GM12878 (cell line): Measurements from ENCODE around the gene DIP2C. TPM values are rescaled to one million over a fixed set of nuclear protein-coding genes. Genes with fewer than 3 reads are reported as not detected.

Source experiments
- ATAC-seq: fragments of 200-7000 bp; cut with Tn5 transposase; 3 replicates; pipeline ENCODE4 v1.9.1; 2020; ENCODE audit warnings: mild to moderate bottlenecking, moderate library complexity
- BruUV-seq: library from RNA; stranded (reverse); fragments of 400-500 nt; replicated peaks from 2 replicates; lab custom pipeline; 2021; lab: Mats Ljungman, UMichigan
- CTCF ChIA-PET: fragments of 300-600 bp; sonication (Branson Sonifier 250); formaldehyde crosslinking; extraction: SDS; loops from one replicate; lab custom pipeline; 2021; ENCODE audit warnings: inconsistent platforms; lab: Yijun Ruan, JAX
- POLR2A ChIA-PET: fragments of 350-600 bp; formaldehyde crosslinking; extraction: SDS; loops from one replicate; lab custom pipeline; 2021; ENCODE audit warnings: inconsistent platforms; lab: Charles Lee
- RAD21 ChIA-PET: fragments of 300-600 bp; sonication (Branson Sonifier 250); formaldehyde crosslinking; loops from one replicate; lab custom pipeline; 2023; ENCODE audit warnings: antibody characterized with exemption; ENCODE audit not compliant: unreplicated experiment; lab: Charles Lee
- SMC1A ChIA-PET: fragments of 300-600 bp; sonication (Branson Sonifier 250); formaldehyde crosslinking; loops from one replicate; lab custom pipeline; 2023; ENCODE audit not compliant: unreplicated experiment, uncharacterized antibody; lab: Charles Lee
- DNase-seq: peaks from one replicate; pipeline ENCODE4 v3.0.0-alpha.2; 2011; ENCODE audit warnings: low read depth, low spot score
- FAIRE-seq: peaks from 3 replicates; lab custom pipeline; 2011; peaks lifted over from hg19 to GRCh38; lab: Jason Lieb, UNC
- H2AFZ ChIP-seq: 2 replicates; pipeline ENCODE4 v1.6.0; 2011; ENCODE audit warnings: low read depth, low read length, control low read depth; ENCODE audit not compliant: control insufficient read depth
- H3K27ac ChIP-seq: 2 replicates; pipeline ENCODE4 v1.5.1; 2011; ENCODE audit warnings: control low read depth; ENCODE audit not compliant: control insufficient read depth, insufficient read depth
- H3K27me3 ChIP-seq, 2 experiments: replicated peaks in 1 of 2; 2 replicates each; pipeline versions ENCODE4 v1.6.0 to v1.6.1; 2011; ENCODE audit warnings: low read length in 1 of 2; ENCODE audit not compliant: control insufficient read depth in 2 of 2, insufficient read depth in 2 of 2
- H3K36me3 ChIP-seq, 2 experiments: 2 replicates each; pipeline ENCODE4 v1.5.1; 2011; ENCODE audit warnings: low read length in 1 of 2; ENCODE audit not compliant: control insufficient read depth in 2 of 2, insufficient read depth in 2 of 2
- H3K4me1 ChIP-seq: 2 replicates; pipeline ENCODE4 v1.6.1; 2011; ENCODE audit warnings: mild to moderate bottlenecking, low read length, moderate library complexity, mixed read lengths; ENCODE audit not compliant: control insufficient read depth, insufficient read depth
- H3K4me2 ChIP-seq: 2 replicates; pipeline ENCODE4 v1.6.0; 2011; ENCODE audit warnings: control low read depth; ENCODE audit not compliant: control insufficient read depth, insufficient read depth
- H3K4me3 ChIP-seq: fragments of 200-600 bp; sonication (generic); 2 replicates; pipeline ENCODE4 v1.5.1; 2016
- H3K79me2 ChIP-seq: 2 replicates; pipeline ENCODE4 v1.6.0; 2011; ENCODE audit warnings: low read length; ENCODE audit not compliant: control insufficient read depth, insufficient read depth
- H3K9ac ChIP-seq: 2 replicates; pipeline ENCODE4 v1.8.0; 2011; ENCODE audit warnings: low read length, control low read depth, mixed read lengths; ENCODE audit not compliant: control insufficient read depth, insufficient read depth
- H3K9me3 ChIP-seq: replicated peaks from 3 replicates; pipeline ENCODE4 v1.5.1; 2011; ENCODE audit warnings: mild to moderate bottlenecking, low read length; ENCODE audit not compliant: control insufficient read depth, insufficient read depth
- H4K20me1 ChIP-seq: 2 replicates; pipeline ENCODE4 v1.6.0; 2011; ENCODE audit not compliant: control insufficient read depth, insufficient read depth
- E4F1 ChIP-seq: fragments of 450-650 bp; IDR thresholded peaks from 2 replicates; pipeline ENCODE4 v1.6.1; 2018; ENCODE audit warnings: borderline replicate concordance, mild to moderate bottlenecking; ENCODE audit not compliant: partially characterized antibody
- ELK1 ChIP-seq: IDR thresholded peaks from 2 replicates; pipeline ENCODE4 v1.6.1; 2012; ENCODE audit warnings: low read depth, low read length, improper control_type of control experiment
- FOXM1 ChIP-seq: IDR thresholded peaks from 2 replicates; pipeline ENCODE4 v1.6.1; 2012; ENCODE audit warnings: low read depth, mild to moderate bottlenecking, inconsistent platforms, low read length, moderate library complexity
- HDGF ChIP-seq: fragments of 450-650 bp; IDR thresholded peaks from 2 replicates; pipeline ENCODE4 v1.6.1; 2016; ENCODE audit warnings: antibody characterized with exemption
- JUNB ChIP-seq: IDR thresholded peaks from 2 replicates; pipeline ENCODE4 v1.6.1; 2016; ENCODE audit warnings: antibody characterized with exemption, mild to moderate bottlenecking
- JUND ChIP-seq: IDR thresholded peaks from 2 replicates; pipeline ENCODE4 v1.6.1; 2012; ENCODE audit warnings: low read depth, mild to moderate bottlenecking, low read length, improper control_type of control experiment, moderate library complexity
- KLF5 ChIP-seq: fragments of 450-650 bp; IDR thresholded peaks from 2 replicates; pipeline ENCODE4 v1.6.1; 2014; ENCODE audit warnings: mild to moderate bottlenecking; ENCODE audit not compliant: partially characterized antibody
- MEF2A ChIP-seq: IDR thresholded peaks from 2 replicates; pipeline ENCODE4 v1.6.1; 2011; ENCODE audit warnings: low read depth, mild to moderate bottlenecking, low read length, moderate library complexity; ENCODE audit not compliant: insufficient read depth
- MTA3 ChIP-seq: IDR thresholded peaks from 2 replicates; pipeline ENCODE4 v1.6.1; 2012; ENCODE audit warnings: low read length, inconsistent platforms, borderline replicate concordance
- NFIC ChIP-seq: IDR thresholded peaks from 2 replicates; pipeline ENCODE4 v1.6.1; 2012; ENCODE audit warnings: low read depth, mild to moderate bottlenecking, inconsistent platforms, low read length, moderate library complexity
- POLR2A ChIP-seq: IDR thresholded peaks from 2 replicates; pipeline ENCODE4 v1.6.1; 2011; ENCODE audit warnings: low read depth, mild to moderate bottlenecking, low read length
- RELA ChIP-seq: fragments of 450-650 bp; IDR thresholded peaks from 2 replicates; pipeline ENCODE4 v1.8.0; 2014; ENCODE audit warnings: borderline replicate concordance; ENCODE audit not compliant: partially characterized antibody
- RELB ChIP-seq: fragments of 450-650 bp; IDR thresholded peaks from 2 replicates; pipeline ENCODE4 v1.6.1; 2017; ENCODE audit warnings: low read depth, mild to moderate bottlenecking, moderate library complexity
- SPI1 ChIP-seq: IDR thresholded peaks from 2 replicates; pipeline ENCODE4 v1.6.1; 2011; ENCODE audit warnings: low read depth, mild to moderate bottlenecking, low read length, moderate library complexity, borderline replicate concordance; ENCODE audit not compliant: insufficient read depth
- STAT1 ChIP-seq: fragments of 450-650 bp; conservative IDR thresholded peaks from 2 replicates; pipeline ENCODE4 v1.6.1; 2014; ENCODE audit warnings: antibody characterized with exemption, mild to moderate bottlenecking
- TARDBP ChIP-seq: IDR thresholded peaks from 2 replicates; pipeline ENCODE4 v1.6.1; 2016; ENCODE audit warnings: borderline replicate concordance
- ZBTB4 ChIP-seq: fragments of 450-650 bp; formaldehyde crosslinking; IDR thresholded peaks from 2 replicates; pipeline ENCODE4 v1.4.0; 2022; ENCODE audit warnings: mild to moderate bottlenecking, moderate library complexity
- WGBS: methylation state at CpG from one replicate; pipeline ENCODE4 v1.1.6; 2016; ENCODE audit warnings: low lambda C conversion rate; ENCODE audit not compliant: insufficient replicate concordance, insufficient coverage; ENCODE audit errors: missing lambda C conversion rate; 5-methylcytosine and 5-hydroxymethylcytosine counted together
- in situ Hi-C: fragments of 300-500 bp; cut with MboI; formaldehyde crosslinking; loops from 9 replicates; pipeline ENCODE4 v1.14.3; 2018; ENCODE audit warnings: mixed read lengths
- intact Hi-C: fragments of 100-400 bp; cut with micrococcal nuclease; formaldehyde crosslinking; loops from one replicate; pipeline ENCODE4 v1.14.2; 2022; ENCODE audit not compliant: unreplicated experiment
- polyA plus RNA-seq, 11 experiments: library from polyadenylated mRNA; depleted of rRNA in 4 of 11; unstranded in 6 of 11; stranded (reverse) in 5 of 11; fragments of >200 nt; fragmentation: Nextera tagmentation in 4 of 11; fragmentation: Illumina TruSeq in 1 of 11; extraction: Ambion mirVana in 4 of 11; extraction: Trizol in 1 of 11; gene quantifications; 1 replicate in 1 of 11; 2 replicates in 10 of 11; pipeline versions ENCODE4 v1.2.1 to v1.2.3, GENCODE V29; 2011 to 2016; ENCODE audit warnings: inconsistent platforms in 2 of 11, missing spikeins in 2 of 11, low read depth in 1 of 11
- total RNA-seq, 4 experiments: library from RNA; depleted of rRNA in 3 of 4; stranded (reverse); fragments of >200 nt in 3 of 4; fragmentation: Illumina TruSeq in 1 of 4; extraction: Trizol in 1 of 4; gene quantifications; 2 replicates each; pipeline versions ENCODE4 v1.2.1 to v1.2.3, GENCODE V29; 2013 to 2021

DIP2C gene
- total and polyA plus RNA-seq, 10 of the 15 experiments (the other 5 are each of a cell fraction or from before 2014, with no cell fraction given): 0.01 to 0.10 (median 0.06) TPM

GRCh38 chr10:634256-634655 is 55.2 kb downstream of the DIP2C start:
- ChIA-PET CTCF (no interaction called here), RAD21 (no interaction called here), SMC1A (no interaction called here), POLR2A (no interaction called here)
- Histone ChIP-seq H3K9me3 (no peaks in the 10 kb centered on the region), H3K4me1 (no peaks in the 10 kb centered on the region), H3K27me3 (no peaks in the 10 kb centered on the region; a peak in 2 of 4 replicates), H2AFZ (no peak overlapping the region), H3K9ac (no peak overlapping the region), H3K27ac (no peak overlapping the region), H3K4me3 (no peak overlapping the region), H3K79me2 (no peaks in the 10 kb centered on the region), H3K36me3 (no peaks in the 10 kb centered on the region), H4K20me1 (no peaks in the 10 kb centered on the region), H3K4me2 (no peak overlapping the region)
- intact Hi-C loops: no loop called here
- in situ Hi-C loops: no loop called here
- DNase-seq: no peak
- FAIRE-seq: no peak
- no peak for ATAC-seq
- BruUV-seq: no TSS peak
- WGBS: 35% methylated on average over 7 of the region's 7 CpGs
- no peak for TF ChIP-seq TARDBP
- TF ChIP-seq HDGF: no peak
- no peak for TF ChIP-seq E4F1
- TF ChIP-seq RELA: no peak
- no peak for TF ChIP-seq SPI1
- no peak for TF ChIP-seq JUNB
- no peak for TF ChIP-seq ZBTB4
- TF ChIP-seq STAT1: no peak
- TF ChIP-seq MTA3: no peak
- TF ChIP-seq RELB: no peak
- no peak for TF ChIP-seq POLR2A
- TF ChIP-seq KLF5: no peak
- no peak for TF ChIP-seq ELK1
- no peak for TF ChIP-seq MEF2A
- no peak for TF ChIP-seq JUND
- TF ChIP-seq NFIC: no peak
- no peak for TF ChIP-seq FOXM1
